OCI-LY1 (cell line): ENCODE data around the gene CNPPD1.

ENCODE experiments used
- CTCF ChIP-seq: fragments of 200-600 bp; sonication (generic), shearing (Covaris generic); IDR thresholded peaks from 2 replicates; pipeline ENCODE4 v1.5.1; 2017; ENCODE audit warnings: mild to moderate bottlenecking, antibody characterized with exemption, low read length, moderate library complexity, mixed read lengths
- EZH2 ChIP-seq: fragments of 200-600 bp; sonication (generic), shearing (Covaris generic); IDR thresholded peaks from 2 replicates; pipeline ENCODE4 v1.8.0; 2017; ENCODE audit warnings: borderline replicate concordance, mixed run types, mild to moderate bottlenecking, antibody characterized with exemption, low read length, moderate library complexity, mixed read lengths

DNA sequence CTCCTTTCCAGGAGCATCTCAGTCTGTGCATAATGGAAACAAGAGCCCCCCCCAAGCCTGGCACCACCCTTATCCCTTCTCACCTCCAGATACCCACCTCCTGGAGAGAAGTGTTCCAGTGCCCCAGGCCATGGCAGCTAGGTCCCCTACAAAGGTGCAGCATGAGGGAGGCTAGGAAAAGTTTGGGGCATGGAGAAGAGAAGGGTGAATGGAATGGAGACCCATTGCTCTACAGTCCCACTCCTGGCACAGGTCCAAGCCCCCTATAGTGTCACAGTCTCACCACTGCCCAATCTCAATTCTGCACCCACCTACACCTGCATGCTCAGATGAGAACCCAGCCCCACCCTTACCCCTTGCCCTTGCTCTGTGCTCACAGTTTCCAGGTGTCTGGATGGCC, 7.8 kb downstream of the CNPPD1 start:
- TF ChIP-seq EZH2 (no peak), CTCF (no peak)
